ENCODE data around the gene HPCA.

DNA sequence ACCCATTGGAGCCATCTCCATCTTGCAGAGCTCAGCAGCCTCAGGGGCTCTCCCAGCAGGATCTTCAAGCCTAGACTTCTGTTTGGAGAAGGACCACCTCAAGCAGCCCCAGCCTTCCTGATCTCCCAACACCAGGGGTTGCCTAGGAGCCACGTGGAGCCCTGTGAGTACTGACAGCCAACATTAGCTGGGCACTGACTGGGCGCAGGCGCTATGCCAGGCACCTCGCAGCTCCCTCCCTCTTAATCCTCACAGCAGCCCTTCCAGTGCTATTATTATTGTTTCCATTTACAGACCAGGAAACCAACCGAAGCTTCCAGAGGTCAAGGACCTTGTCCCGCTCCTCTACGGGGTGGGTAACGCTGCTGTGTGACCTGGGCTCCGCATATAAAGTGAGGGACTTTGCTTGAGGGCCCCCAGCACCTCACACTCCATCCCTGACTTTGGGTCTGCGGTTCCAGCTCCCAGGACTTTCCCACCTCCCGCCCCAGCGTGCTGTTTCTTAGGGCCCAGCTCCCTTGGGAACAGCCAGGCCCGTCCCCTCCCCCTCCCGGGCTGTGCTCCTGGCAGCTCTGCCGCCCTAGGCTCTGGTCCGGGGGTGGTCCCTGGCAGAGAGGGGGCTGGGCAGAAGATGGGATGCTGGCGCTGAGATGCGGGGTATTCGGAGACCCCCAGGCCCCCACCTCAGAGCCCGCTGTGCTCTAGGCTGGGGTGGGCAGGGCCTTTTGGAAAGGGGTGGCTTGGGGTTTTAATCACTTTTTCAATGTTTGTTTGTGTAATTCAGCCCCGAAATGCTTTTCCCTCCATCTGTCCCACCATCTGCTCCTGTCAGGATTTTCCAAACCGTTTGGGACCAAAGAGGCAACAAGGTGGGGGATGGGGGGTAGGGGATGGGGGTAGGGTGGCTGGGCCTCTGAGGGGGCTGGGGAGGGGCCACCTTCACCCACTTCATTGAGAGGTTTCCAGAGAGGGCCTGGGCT, 4.1 kb upstream of the HPCA start:
- TF ChIP-seq EZH2 (IDR thresholded peaks at IDR 0.05; ENCODE audit: insufficient read depth, poor library complexity, severe bottlenecking) (no peak), EZH2phosphoT487 (IDR thresholded peaks at IDR 0.05; ENCODE audit: insufficient read depth, low read depth) (no peak)

All from GM23248 (cell line).